ENCODE measurements around the gene C5orf34. TPM values are rescaled to one million over a fixed set of nuclear protein-coding genes. Genes with fewer than 3 reads are reported as not detected.

The C5orf34 gene
- total and polyA plus RNA-seq, 2 donors (not counting 3 experiments of a cell fraction or from before 2014, with no cell fraction given): 2.1 to 6.5 TPM

DNA sequence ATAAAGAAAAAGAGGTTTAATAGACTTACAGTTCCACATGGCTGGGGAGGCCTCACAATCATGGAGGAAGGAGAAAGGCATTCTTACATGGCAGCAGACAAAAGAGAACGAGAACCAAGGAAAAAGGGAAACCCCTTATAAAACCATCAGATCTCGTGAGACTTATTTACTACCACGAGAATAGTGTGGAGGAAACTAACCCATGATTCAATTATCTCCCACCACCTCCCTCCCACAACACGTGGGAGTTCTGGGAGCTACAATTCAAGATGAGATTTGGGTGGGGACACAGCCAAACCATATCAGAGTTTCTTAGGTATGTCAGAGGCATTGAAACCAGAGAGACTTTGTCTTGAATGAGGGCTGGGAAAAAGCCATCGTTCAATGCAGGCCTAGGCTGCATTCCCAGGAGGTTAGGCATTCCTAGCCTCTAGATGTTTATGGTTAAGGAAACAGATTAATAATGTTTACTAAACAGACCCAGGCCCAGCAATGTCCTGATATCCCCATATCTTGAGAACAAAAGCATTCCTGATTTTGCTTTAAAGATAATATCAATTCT is 49.4 kb upstream of the C5orf34 start:
- POLR2A ChIA-PET: no interaction called here
- no peak for DNase-seq (ENCODE audit: low read depth, low spot score)

DNA sequence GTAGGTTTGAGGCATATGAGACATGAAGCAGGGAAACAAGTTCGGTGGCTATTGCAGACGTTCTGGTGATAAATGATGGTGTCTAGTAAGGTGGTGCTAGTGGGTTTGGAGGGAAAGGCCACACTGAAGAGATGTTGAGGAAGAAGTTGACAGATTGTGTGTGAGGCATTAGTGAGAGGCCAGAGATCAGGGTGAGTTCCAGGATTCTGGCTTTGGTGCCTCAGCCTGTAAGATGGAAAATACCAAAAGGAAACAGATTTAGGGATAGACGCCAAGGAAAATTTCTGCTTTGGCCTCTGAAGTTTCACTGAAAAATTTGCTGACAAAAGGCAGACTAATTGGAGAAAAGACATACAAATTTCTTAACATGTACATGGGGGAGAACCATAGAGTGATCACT is 48.4 kb upstream of the C5orf34 start:
- peak; percentile 50 for DNase-seq (ENCODE audit: low read depth, low spot score)

More for the DNA sequence above, 49.4 kb upstream of the C5orf34 start:
- BruUV-seq (replicated peaks): no TSS peak
- FAIRE-seq: no peak
- CTCF ChIA-PET: no interaction called here
- H3K9ac ChIP-seq (replicated peaks; ENCODE audit: extremely low read depth, insufficient read depth, low read length): no peak overlapping the region
- TF ChIP-seq, protein P1, sequence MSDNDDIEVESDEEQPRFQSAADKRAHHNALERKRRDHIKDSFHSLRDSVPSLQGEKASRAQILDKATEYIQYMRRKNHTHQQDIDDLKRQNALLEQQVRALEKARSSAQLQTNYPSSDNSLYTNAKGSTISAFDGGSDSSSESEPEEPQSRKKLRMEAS (IDR thresholded peaks at IDR 0.05; ENCODE audit: insufficient read depth, insufficient read length): no peak
- TF ChIP-seq FOS (IDR thresholded peaks at IDR 0.05; ENCODE audit: borderline replicate concordance, insufficient read depth, low read length): no peak
- no peak for TF ChIP-seq POLR2A (IDR thresholded peaks at IDR 0.05; ENCODE audit: low read depth, low read length)
- TF ChIP-seq EZH2 (IDR thresholded peaks at IDR 0.05; ENCODE audit: borderline replicate concordance, low read depth, low read length, severe bottlenecking): no peak
- H3K27ac ChIP-seq (ENCODE audit: insufficient read depth, low read depth, low read length): no peak overlapping the region
- no peak overlapping the region for H3K4me2 ChIP-seq (ENCODE audit: insufficient read depth, low read length)
- no peak overlapping the region for H2AFZ ChIP-seq (ENCODE audit: low read depth, low read length)
- H3K79me2 ChIP-seq (ENCODE audit: control insufficient read depth, insufficient read depth, low read length): no peaks in the 10 kb centered on the region
- peaks cover 0 to 3% of the 10 kb centered on the region in 2 experiments for H3K27me3 ChIP-seq (ENCODE audit: control insufficient read depth in 2 of 2, insufficient read depth in 2 of 2, low read length in 2 of 2)
- dilution Hi-C loops (cut with MboI; ENCODE audit: extremely low pct_ligation_motif_present, low sequenced_read_pairs): no loop called here
- no peaks in the 10 kb centered on the region for H3K9me3 ChIP-seq (replicated peaks; ENCODE audit: control insufficient read depth, insufficient read depth, low read length)
- H3K4me3 ChIP-seq (replicated peaks in 1 of 3; ENCODE audit: insufficient read depth in 1 of 3, low read depth in 1 of 3, low read length in 3 of 3): no peak overlapping the region
- H3K4me1 ChIP-seq (ENCODE audit: control insufficient read depth, extremely low read depth, insufficient read depth, low read length): no peaks in the 10 kb centered on the region
- H3K9me1 ChIP-seq (replicated peaks; ENCODE audit: control insufficient read depth, extremely low read depth, insufficient read depth, low read length): no peaks in the 10 kb centered on the region
- H4K20me1 ChIP-seq (replicated peaks; ENCODE audit: control insufficient read depth, extremely low read depth, insufficient read depth, low read length): no peaks in the 10 kb centered on the region
- intact Hi-C loops (cut with micrococcal nuclease): no loop called here
- no peaks in the 10 kb centered on the region for H3K36me3 ChIP-seq (ENCODE audit: control insufficient read depth in 2 of 2, extremely low read depth in 1 of 2, insufficient read depth in 2 of 2, low read length in 2 of 2)

More for the DNA sequence above, 48.4 kb upstream of the C5orf34 start:
- peaks cover 1 to 3% of the 10 kb centered on the region in 2 experiments for H3K27me3 ChIP-seq (ENCODE audit: control insufficient read depth in 2 of 2, insufficient read depth in 2 of 2, low read length in 2 of 2)
- no peak for FAIRE-seq
- no peaks in the 10 kb centered on the region for H3K36me3 ChIP-seq (ENCODE audit: control insufficient read depth in 2 of 2, extremely low read depth in 1 of 2, insufficient read depth in 2 of 2, low read length in 2 of 2)
- no peaks in the 10 kb centered on the region for H4K20me1 ChIP-seq (replicated peaks; ENCODE audit: control insufficient read depth, extremely low read depth, insufficient read depth, low read length)
- ChIA-PET POLR2A (no interaction called here), CTCF (no interaction called here)
- no TSS peak for BruUV-seq (replicated peaks)
- H3K4me2 ChIP-seq (ENCODE audit: insufficient read depth, low read length): no peak overlapping the region
- intact Hi-C loops (cut with micrococcal nuclease): no loop called here
- no peaks in the 10 kb centered on the region for H3K79me2 ChIP-seq (ENCODE audit: control insufficient read depth, insufficient read depth, low read length)
- no peak overlapping the region for H3K4me3 ChIP-seq (replicated peaks in 1 of 3; ENCODE audit: insufficient read depth in 1 of 3, low read depth in 1 of 3, low read length in 3 of 3)
- TF ChIP-seq, protein P2, sequence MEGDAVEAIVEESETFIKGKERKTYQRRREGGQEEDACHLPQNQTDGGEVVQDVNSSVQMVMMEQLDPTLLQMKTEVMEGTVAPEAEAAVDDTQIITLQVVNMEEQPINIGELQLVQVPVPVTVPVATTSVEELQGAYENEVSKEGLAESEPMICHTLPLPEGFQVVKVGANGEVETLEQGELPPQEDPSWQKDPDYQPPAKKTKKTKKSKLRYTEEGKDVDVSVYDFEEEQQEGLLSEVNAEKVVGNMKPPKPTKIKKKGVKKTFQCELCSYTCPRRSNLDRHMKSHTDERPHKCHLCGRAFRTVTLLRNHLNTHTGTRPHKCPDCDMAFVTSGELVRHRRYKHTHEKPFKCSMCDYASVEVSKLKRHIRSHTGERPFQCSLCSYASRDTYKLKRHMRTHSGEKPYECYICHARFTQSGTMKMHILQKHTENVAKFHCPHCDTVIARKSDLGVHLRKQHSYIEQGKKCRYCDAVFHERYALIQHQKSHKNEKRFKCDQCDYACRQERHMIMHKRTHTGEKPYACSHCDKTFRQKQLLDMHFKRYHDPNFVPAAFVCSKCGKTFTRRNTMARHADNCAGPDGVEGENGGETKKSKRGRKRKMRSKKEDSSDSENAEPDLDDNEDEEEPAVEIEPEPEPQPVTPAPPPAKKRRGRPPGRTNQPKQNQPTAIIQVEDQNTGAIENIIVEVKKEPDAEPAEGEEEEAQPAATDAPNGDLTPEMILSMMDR (IDR thresholded peaks at IDR 0.05; ENCODE audit: extremely low read depth in 1 of 2, insufficient read depth in 1 of 2, low read depth in 1 of 2, low read length in 2 of 2): no peak
- TF ChIP-seq FOS (IDR thresholded peaks at IDR 0.05; ENCODE audit: borderline replicate concordance, insufficient read depth, low read length) (no peak), EZH2 (IDR thresholded peaks at IDR 0.05; ENCODE audit: borderline replicate concordance, low read depth, low read length, severe bottlenecking) (no peak), POLR2AphosphoS5 (IDR thresholded peaks at IDR 0.05; ENCODE audit: insufficient read depth, low read depth, low read length) (no peak), JUN (IDR thresholded peaks at IDR 0.05; ENCODE audit: borderline replicate concordance, insufficient read depth, insufficient read length, low read depth) (no peak), GATA2 (IDR thresholded peaks at IDR 0.05; ENCODE audit: insufficient read depth, insufficient read length, low read depth, low read length) (no peak)
- H3K9ac ChIP-seq (replicated peaks; ENCODE audit: extremely low read depth, insufficient read depth, low read length): no peak overlapping the region
- H3K9me3 ChIP-seq (replicated peaks; ENCODE audit: control insufficient read depth, insufficient read depth, low read length): no peaks in the 10 kb centered on the region
- H3K27ac ChIP-seq (ENCODE audit: insufficient read depth, low read depth, low read length): no peak overlapping the region
- H3K9me1 ChIP-seq (replicated peaks; ENCODE audit: control insufficient read depth, extremely low read depth, insufficient read depth, low read length): no peaks in the 10 kb centered on the region
- no peaks in the 10 kb centered on the region for H3K4me1 ChIP-seq (ENCODE audit: control insufficient read depth, extremely low read depth, insufficient read depth, low read length)
- H2AFZ ChIP-seq (ENCODE audit: low read depth, low read length): peak overlapping the region; percentile 29
- dilution Hi-C loops (cut with MboI; ENCODE audit: extremely low pct_ligation_motif_present, low sequenced_read_pairs): no loop called here
